ENCODE results near the gene TBC1D14.

Gene TBC1D14

DNA sequence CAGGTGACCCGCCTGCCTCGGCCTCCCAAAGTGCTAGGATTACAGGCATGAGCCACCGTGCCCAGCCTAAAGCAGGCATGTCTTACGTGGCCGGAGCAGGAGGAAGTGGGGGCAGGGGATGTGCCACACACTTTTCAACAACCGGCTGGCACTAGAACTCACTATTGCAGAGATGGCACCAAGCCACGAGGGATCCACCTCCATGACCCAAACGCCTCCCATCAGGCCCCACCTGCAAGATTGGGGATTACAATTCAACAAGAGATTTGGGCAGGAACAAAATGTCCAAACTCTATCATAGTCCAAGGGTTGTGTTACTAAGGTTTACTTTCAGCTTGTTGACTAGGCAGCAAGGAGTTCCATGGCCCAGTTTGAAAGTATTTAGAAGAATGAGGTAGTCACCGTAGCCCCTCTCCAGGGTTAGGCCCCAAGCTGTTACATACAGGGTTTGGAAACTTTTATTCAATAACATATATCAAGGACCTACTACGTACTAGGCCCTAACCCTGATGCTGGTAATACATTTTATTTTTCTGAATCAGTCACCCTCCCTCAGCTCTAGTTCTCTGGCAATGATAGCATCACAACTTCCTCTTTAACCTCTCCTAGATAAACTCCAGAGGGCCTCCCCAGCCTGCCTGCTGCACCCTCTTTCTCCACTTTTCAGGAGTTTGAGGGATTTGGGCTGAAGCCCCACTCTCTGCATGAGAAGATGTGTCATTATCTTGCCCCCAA, 18.0 kb upstream of the TBC1D14 start:
- TF ChIP-seq, protein P1, sequence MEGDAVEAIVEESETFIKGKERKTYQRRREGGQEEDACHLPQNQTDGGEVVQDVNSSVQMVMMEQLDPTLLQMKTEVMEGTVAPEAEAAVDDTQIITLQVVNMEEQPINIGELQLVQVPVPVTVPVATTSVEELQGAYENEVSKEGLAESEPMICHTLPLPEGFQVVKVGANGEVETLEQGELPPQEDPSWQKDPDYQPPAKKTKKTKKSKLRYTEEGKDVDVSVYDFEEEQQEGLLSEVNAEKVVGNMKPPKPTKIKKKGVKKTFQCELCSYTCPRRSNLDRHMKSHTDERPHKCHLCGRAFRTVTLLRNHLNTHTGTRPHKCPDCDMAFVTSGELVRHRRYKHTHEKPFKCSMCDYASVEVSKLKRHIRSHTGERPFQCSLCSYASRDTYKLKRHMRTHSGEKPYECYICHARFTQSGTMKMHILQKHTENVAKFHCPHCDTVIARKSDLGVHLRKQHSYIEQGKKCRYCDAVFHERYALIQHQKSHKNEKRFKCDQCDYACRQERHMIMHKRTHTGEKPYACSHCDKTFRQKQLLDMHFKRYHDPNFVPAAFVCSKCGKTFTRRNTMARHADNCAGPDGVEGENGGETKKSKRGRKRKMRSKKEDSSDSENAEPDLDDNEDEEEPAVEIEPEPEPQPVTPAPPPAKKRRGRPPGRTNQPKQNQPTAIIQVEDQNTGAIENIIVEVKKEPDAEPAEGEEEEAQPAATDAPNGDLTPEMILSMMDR (conservative IDR thresholded peaks at IDR 0.05), result no peak
- peak overlapping the region; percentile 31 for H3K27ac ChIP-seq

DNA sequence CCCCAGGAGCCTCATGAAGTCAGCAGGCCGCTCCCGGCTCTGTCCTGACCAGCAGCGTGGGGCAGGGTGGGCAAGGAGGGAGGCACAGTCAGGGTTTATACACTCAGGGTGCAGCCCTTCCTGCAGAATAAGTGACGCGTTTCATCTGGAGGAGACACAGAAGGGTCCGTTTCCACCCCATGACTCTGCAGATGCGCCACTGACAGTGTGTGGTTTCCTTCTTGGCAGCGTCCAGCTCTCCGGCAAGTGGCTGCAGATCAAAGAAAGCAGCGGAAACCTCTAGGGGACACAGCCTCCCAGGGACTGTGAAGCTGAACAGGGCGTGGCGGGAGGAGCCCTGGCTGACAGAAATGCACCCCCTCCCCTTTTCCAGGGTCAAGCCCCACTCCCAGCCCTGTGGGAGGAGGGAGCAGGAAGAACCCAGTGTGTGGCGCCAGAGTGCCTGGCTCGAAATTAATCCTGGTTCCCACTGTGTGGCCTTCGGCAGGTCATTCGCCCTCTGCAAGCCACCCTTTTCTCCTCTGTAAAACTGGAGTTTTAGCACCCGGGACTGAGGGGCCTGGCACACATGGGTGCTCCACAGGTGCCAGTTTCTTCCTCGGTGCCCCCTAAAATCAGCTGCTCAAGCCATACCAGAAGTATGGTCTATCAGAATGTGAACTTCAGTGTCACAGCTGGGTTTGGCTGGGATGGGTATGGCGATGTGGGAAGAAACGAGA, 17.3 kb upstream of the TBC1D14 start:
- H3K27ac ChIP-seq, result peak overlapping the region; percentile 31
- TF ChIP-seq, protein P1 (conservative IDR thresholded peaks at IDR 0.05), result peak; percentile 50

DNA sequence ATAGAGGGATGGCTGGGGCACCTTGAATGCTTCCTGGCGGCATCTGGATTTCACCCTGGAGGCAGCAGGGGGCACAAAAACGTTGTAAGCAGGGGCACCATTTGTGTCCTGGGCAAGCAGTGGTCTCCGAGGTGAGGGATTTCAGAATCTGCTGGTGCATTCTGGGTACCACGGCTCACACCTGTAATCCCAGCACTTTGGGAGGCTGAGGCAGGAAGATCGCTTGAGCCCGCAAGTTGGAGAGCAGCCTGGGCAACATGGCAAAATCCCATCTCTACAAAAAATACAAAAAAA, 16.8 kb upstream of the TBC1D14 start:
- TF ChIP-seq, protein P1 (conservative IDR thresholded peaks at IDR 0.05), result no peak
- peak overlapping the region; percentile 31; the same call in 1 of the 2 replicates for H3K27ac ChIP-seq

DNA sequence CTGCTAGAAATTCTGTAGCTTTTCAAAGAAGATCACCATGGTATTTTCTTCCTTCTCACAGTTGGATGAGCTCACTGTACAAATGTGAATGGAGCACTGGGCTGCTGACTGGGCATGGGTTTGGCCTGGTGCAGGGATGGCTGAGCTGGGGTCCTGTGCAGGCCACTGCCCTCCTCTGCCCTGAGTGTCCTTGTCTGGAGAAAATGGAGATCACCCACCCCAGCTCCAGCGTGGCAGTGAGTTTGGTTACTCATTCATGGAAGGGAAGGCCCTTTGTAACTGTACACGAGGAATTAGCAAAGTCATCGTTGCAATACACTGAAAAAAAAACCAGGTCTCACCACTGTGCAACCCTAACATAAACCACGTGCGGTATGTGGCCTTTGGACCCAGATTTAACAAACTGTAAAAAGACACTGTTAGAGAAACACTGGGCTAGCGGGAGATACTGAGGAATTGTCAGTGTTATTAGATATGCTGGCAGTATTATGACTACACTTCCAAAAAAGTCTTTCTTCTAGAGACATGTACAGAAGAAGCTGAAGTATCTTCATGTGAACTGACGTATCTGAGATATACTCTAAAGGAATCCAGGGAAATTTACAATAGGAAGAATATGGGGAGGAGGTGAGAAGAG, 16.1 kb upstream of the TBC1D14 start:
- no peak overlapping the region for H3K27ac ChIP-seq
- TF ChIP-seq, protein P1 (conservative IDR thresholded peaks at IDR 0.05), result no peak

DNA sequence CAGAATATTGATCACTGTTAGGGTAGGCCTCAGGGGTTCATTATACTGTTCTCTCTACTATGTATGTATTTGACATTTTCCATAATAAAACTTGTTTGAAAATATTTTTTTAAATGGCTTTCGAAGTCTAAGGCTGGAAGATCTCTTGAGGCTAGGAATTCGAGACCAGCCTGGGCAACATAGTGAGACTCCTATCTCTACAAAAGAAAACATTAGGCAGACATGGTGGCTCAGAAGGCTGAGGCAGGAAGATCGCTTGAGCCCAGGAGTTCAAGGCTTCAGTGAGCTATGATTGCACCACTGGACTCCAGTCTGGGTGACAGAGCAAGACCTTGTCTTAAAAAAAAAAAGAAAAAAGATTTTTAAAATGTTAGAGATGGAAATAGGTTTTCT, 15.5 kb upstream of the TBC1D14 start:
- TF ChIP-seq, protein P1 (conservative IDR thresholded peaks at IDR 0.05), result no peak
- H3K27ac ChIP-seq, result no peak overlapping the region

DNA sequence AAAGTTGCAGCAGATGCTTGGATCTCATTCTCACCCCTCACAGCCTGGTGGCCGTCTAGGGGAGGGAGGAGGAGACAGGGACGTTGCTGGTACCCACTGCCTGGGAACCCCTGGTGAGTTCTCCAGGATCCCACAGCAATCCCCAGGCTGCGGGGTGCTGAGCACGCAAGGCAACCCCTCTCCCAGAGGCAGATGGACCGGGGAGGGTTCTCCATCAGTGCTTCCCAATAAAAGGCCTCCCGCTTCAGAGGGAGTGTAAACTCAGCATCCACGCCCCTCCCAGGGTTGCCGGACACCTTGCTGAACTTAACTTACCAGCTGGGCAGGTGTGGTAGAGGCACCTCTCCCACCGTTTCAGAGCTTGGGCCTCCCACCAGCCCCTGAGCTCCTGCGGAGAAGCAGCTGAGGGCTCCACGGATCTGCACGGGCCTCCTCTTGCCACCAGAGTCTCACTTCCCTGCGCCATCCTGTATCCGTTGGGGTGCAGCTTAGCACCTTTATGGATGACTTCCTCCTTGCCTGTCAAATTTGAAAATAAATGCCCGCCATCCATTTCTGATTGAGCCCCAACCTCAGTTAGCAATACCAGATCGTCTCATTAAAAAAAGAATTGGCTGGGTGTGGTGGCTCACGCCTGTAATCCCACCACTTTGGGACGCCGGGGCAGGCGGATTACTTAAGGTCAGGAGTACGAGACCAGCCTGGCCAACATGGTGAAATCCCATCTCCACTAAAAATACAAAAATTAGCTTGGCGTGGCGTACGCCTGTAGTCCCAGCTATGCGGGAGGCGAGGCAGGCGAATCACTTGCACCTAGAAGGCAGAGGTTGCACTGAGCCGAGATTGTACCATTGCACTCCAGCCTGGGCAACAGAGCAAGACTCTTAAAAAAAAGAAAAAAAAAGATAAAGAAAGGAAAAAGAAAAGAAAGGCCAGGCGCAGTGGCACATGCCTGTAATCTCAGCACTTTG, 14.8 kb upstream of the TBC1D14 start:
- TF ChIP-seq, protein P1 (conservative IDR thresholded peaks at IDR 0.05), result no peak
- H3K27ac ChIP-seq, result no peak overlapping the region

Measured in VCaP (cell line).